Type B pancreatic cell (in vitro differentiated cells): ENCODE measurements around the gene OOSP2. TPM values are rescaled to one million over a fixed set of nuclear protein-coding genes. Genes with fewer than 3 reads are reported as not detected.

Source experiments
- DNase-seq: peaks from one replicate; pipeline ENCODE4 v3.0.0; 2021; ENCODE audit warnings: mixed read lengths; ENCODE audit not compliant: unreplicated experiment; ENCODE audit errors: extremely low spot score
- H3K27ac Mint-ChIP-seq: 2 replicates; pipeline ENCODE4 v1.8.0; 2021; ENCODE audit warnings: mild to moderate bottlenecking, mixed read lengths
- H3K27me3 Mint-ChIP-seq: 2 replicates; pipeline ENCODE4 v1.8.0; 2021; ENCODE audit warnings: mixed read lengths
- H3K36me3 Mint-ChIP-seq: 2 replicates; pipeline ENCODE4 v1.8.0; 2021; ENCODE audit warnings: mixed read lengths
- H3K4me1 Mint-ChIP-seq: one replicate; pipeline ENCODE4 v1.8.0; 2021; ENCODE audit warnings: mixed read lengths; ENCODE audit not compliant: unreplicated experiment
- H3K4me3 Mint-ChIP-seq: 2 replicates; pipeline ENCODE4 v1.8.0; 2021; ENCODE audit warnings: mild to moderate bottlenecking, mixed read lengths
- H3K9me3 Mint-ChIP-seq: 2 replicates; pipeline ENCODE4 v1.8.0; 2021; ENCODE audit warnings: mixed read lengths
- total RNA-seq: library from RNA; stranded (reverse); gene quantifications from 2 replicates; pipeline ENCODE4 v1.2.1, GENCODE V29; 2021; ENCODE audit warnings: low replicate concordance
- TF ChIP-seq, protein P1 (sequence below): fragments of 200-600 bp; sonication (generic); conservative IDR thresholded peaks from 2 replicates; pipeline ENCODE4 v1.5.0; 2021; ENCODE audit warnings: antibody characterized with exemption, mild to moderate bottlenecking

OOSP2 gene
- total RNA-seq, 1 donor from 2014 or later = not detected

DNA sequence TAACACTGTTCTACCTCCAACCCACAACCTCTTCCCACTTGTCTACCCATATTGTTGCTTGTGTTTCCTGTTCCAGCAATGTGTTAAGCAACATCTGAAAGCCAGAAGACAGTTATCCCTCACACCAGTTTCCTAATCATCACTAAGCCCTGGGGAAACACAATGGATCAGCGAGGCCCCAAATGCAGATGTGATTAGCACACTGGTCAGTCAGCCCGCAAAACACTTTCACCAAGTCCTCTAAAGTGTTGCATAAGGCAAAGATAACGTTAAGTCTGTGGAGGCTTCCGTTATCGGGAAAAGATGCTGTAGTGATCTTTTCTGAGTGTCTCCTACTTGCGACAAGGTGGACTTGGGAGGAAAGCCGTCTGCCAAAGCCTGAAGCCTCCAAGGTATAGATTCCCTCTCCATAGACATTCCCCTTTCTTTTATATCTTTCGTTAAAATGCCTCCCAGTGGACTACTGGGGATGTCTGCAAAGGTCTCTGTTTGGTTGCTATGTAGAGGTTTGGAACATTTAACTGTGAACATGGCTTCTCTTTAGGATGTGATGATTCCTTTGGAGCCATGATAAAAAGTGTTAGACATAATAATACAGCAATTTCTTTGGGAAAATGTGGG, 16.2 kb downstream of the OOSP2 start, which contains the start of gene MS4A3:
Gene MS4A3, plus strand, starts transcription at position 317 of the 621 bp plus-strand sequence. CDS start 4,496 bp downstream, outside the sequence.
- H3K9me3 Mint-ChIP-seq = no peaks in the 10 kb centered on the region
- TF ChIP-seq, protein P1, sequence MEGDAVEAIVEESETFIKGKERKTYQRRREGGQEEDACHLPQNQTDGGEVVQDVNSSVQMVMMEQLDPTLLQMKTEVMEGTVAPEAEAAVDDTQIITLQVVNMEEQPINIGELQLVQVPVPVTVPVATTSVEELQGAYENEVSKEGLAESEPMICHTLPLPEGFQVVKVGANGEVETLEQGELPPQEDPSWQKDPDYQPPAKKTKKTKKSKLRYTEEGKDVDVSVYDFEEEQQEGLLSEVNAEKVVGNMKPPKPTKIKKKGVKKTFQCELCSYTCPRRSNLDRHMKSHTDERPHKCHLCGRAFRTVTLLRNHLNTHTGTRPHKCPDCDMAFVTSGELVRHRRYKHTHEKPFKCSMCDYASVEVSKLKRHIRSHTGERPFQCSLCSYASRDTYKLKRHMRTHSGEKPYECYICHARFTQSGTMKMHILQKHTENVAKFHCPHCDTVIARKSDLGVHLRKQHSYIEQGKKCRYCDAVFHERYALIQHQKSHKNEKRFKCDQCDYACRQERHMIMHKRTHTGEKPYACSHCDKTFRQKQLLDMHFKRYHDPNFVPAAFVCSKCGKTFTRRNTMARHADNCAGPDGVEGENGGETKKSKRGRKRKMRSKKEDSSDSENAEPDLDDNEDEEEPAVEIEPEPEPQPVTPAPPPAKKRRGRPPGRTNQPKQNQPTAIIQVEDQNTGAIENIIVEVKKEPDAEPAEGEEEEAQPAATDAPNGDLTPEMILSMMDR = no peak
- no peaks in the 10 kb centered on the region for H3K4me1 Mint-ChIP-seq
- H3K36me3 Mint-ChIP-seq = no peaks in the 10 kb centered on the region
- no peak for DNase-seq
- H3K27me3 Mint-ChIP-seq = peaks cover 7% of the 10 kb centered on the region
- no peak within 1 kb of the TSS for H3K4me3 Mint-ChIP-seq
- no peak within 1 kb of the TSS for H3K27ac Mint-ChIP-seq

- Mint-ChIP-seq H3K27ac (no peak overlapping the region), H3K27me3 (peaks cover 7% of the 10 kb centered on the region), H3K9me3 (no peaks in the 10 kb centered on the region), H3K36me3 (no peaks in the 10 kb centered on the region), H3K4me1 (no peaks in the 10 kb centered on the region), H3K4me3 (no peak overlapping the region)
- DNase-seq = no peak
- TF ChIP-seq, protein P1 = no peak
Measured at GRCh38 chr11:60059052-60059451, 18.8 kb downstream of the OOSP2 start.

DNA sequence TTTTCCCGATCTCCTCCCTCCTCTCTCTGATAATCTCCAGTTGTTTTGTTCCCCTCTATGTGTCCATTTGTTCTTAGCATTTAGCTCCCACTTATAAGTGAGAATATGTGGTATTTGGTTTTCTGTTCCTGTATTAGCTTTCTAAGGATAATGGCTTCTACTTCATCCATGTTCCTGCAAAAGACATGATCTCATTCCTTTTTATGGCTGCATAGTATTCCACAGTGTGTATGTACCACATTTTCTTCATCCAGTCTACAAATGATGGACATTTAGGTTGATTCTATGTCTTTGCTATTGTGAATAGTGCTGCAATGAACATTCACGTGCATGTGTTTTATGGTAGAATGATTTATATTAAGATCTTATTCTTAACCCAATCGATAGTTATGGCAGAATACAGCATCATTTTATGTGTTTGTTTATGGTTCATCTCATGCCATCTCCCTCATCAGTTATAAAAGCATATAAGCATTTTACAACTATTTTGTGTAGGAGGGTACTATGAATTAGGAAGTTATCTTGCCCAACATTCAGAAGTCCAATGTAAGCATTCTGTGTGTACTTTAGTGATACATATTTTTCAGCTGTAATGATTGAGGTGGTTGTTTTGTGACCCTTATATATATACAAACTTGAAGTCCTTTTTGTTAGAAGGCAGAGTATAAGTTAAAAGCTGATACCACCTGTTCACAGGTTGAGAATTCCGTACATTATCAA, 19.5 kb downstream of the OOSP2 start:
- TF ChIP-seq, protein P1 = no peak
- Mint-ChIP-seq H3K27me3 (peaks cover 7% of the 10 kb centered on the region), H3K9me3 (no peaks in the 10 kb centered on the region), H3K27ac (no peak overlapping the region), H3K4me1 (no peaks in the 10 kb centered on the region), H3K4me3 (no peak overlapping the region), H3K36me3 (no peaks in the 10 kb centered on the region)
- no peak for DNase-seq

DNA sequence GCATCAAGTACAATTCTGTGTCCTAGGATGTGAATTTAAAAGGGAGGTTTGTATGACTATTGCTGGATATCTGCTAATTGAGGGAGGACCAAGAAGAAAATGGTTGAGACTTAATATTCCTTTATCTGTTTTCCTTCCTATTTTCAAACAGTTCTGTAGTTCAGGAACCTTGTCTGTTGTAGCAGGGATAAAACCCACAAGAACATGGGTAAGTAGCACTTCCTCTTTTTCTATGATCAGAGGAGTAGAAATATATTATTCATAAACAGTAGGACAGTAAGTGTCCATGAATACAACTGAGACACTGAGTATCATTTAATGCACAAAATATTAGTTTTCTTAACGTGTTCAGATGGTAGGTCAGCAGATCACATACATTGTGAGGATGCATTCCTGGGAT, 23.9 kb downstream of the OOSP2 start:
- Mint-ChIP-seq H3K9me3 (no peaks in the 10 kb centered on the region), H3K4me1 (no peaks in the 10 kb centered on the region), H3K27ac (no peak overlapping the region), H3K27me3 (no peaks in the 10 kb centered on the region), H3K4me3 (no peak overlapping the region), H3K36me3 (no peaks in the 10 kb centered on the region)
- TF ChIP-seq, protein P1 = no peak
- DNase-seq = no peak

- Mint-ChIP-seq H3K36me3 (no peaks in the 10 kb centered on the region), H3K27ac (no peak overlapping the region), H3K27me3 (no peaks in the 10 kb centered on the region), H3K4me1 (no peaks in the 10 kb centered on the region), H3K4me3 (no peak overlapping the region), H3K9me3 (no peaks in the 10 kb centered on the region)
- DNase-seq = no peak
- TF ChIP-seq, protein P1 = no peak
Measured at GRCh38 chr11:60065801-60066200, 25.6 kb downstream of the OOSP2 start.
